ENCODE measurements around the gene TMEM175. TPM values are rescaled to one million over a fixed set of nuclear protein-coding genes. Genes with fewer than 3 reads are reported as not detected.

TMEM175 gene
- total and polyA plus RNA-seq, 2 of the 8 experiments (the other 6 are each of a cell fraction or from before 2014, with no cell fraction given): 4.9 to 20.7 TPM

DNA sequence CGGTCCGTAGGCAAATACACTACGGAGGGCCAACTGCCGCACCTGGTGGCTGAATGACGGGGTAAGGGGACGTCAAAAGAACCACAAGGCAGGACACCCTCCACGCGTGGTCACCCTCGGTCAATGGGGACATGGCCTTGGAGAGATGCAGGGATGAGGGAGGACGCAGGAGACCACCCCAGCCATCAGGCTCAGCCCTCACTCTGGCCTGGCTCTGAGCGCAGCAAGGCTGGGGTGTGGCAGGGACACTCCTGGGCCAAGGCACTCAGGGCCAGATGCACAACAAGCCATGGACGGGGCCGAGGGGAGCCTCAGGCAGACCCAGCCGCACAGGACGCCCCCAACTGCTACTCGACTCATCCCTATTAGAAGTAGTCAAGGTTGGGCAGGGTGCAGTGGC, 36.7 kb upstream of the TMEM175 start:
- H3K56ac ChIP-seq (replicated peaks; ENCODE audit: insufficient read length, low read depth, low read length): no peak overlapping the region
- no peak for FAIRE-seq
- peaks cover 2 to 17% of the 10 kb centered on the region in 2 experiments for H4K20me1 ChIP-seq (replicated peaks in 1 of 2; ENCODE audit: control insufficient read depth in 1 of 2, insufficient read depth in 2 of 2, low read length in 2 of 2)
- H3K27me3 ChIP-seq (replicated peaks in 1 of 4; ENCODE audit: control insufficient read depth in 3 of 4, extremely low read depth in 1 of 4, insufficient read depth in 3 of 4, low read length in 3 of 4): no peaks in the 10 kb centered on the region
- H2BK20ac ChIP-seq (ENCODE audit: low read length): no peak overlapping the region
- H3K79me1 ChIP-seq (ENCODE audit: low read depth, low read length): peaks cover 6% of the 10 kb centered on the region
- H4K5ac ChIP-seq (ENCODE audit: insufficient read length, low read depth, low read length): no peak overlapping the region
- H2BK120ac ChIP-seq (replicated peaks; ENCODE audit: low read depth, low read length): no peak overlapping the region
- H2BK5ac ChIP-seq (ENCODE audit: low read depth, low read length): no peak overlapping the region
- no peak overlapping the region for H2BK15ac ChIP-seq (ENCODE audit: low read length)
- H4K8ac ChIP-seq (ENCODE audit: extremely low read depth, insufficient read depth, low read length): no peak overlapping the region
- ChIA-PET POLR2A (ENCODE audit: partially characterized antibody) (no interaction called here), CTCF (ENCODE audit: partially characterized antibody) (interaction anchor here (1.3 to 3.7 kb wide), 5 partner anchors 17 to 154 kb away, joined by 3 to 28 read pairs (median 4); no protein-coding TSS in a partner anchor)
- TF ChIP-seq, protein P1, sequence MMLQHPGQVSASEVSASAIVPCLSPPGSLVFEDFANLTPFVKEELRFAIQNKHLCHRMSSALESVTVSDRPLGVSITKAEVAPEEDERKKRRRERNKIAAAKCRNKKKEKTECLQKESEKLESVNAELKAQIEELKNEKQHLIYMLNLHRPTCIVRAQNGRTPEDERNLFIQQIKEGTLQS (IDR thresholded peaks at IDR 0.05; ENCODE audit: insufficient read depth, low read depth, low read length): no peak
- no peak for TF ChIP-seq NANOG (IDR thresholded peaks at IDR 0.05; ENCODE audit: insufficient read depth, low read depth, low read length, poor library complexity, severe bottlenecking)
- no peak for TF ChIP-seq E2F6 (IDR thresholded peaks at IDR 0.05)
- WGBS, 2 experiments (ENCODE audit: extremely low coverage in 1 of 2, insufficient coverage in 1 of 2, insufficient read length in 1 of 2, insufficient replicate concordance in 2 of 2, low coverage in 1 of 2, low lambda C conversion rate in 2 of 2, missing lambda C conversion rate in 1 of 2): 91% methylated on average over 16 of the region's 16 CpGs; no CpG with 5 or more reads in 1 of the 2 experiments
- no peak for DNase-seq (ENCODE audit: low read depth in 1 of 2, low spot score in 2 of 2)
- no peaks in the 10 kb centered on the region for H3K79me2 ChIP-seq (ENCODE audit: control insufficient read depth in 1 of 2, insufficient read depth in 2 of 2, low read length in 2 of 2)
- H3K4me2 ChIP-seq (ENCODE audit: insufficient read depth in 1 of 2, low read depth in 2 of 2, low read length in 2 of 2): no peak overlapping the region
- peaks cover 0 to 8% (median 2%) of the 10 kb centered on the region in 4 experiments; a peak in 2 of 8 replicates for H3K36me3 ChIP-seq (ENCODE audit: control insufficient read depth in 2 of 4, insufficient read depth in 4 of 4, low read length in 3 of 4)
- no peak overlapping the region for H3K18ac ChIP-seq (ENCODE audit: extremely low read depth, low read length)
- H2AFZ ChIP-seq (ENCODE audit: low read length): no peak overlapping the region
- no peak overlapping the region for H2AK5ac ChIP-seq (ENCODE audit: low read depth, low read length)
- no peak overlapping the region for H3K4ac ChIP-seq (replicated peaks; ENCODE audit: insufficient read length, low read depth, low read length)
- no peaks in the 10 kb centered on the region for H3K9me3 ChIP-seq (ENCODE audit: insufficient read depth in 2 of 2, low read depth in 1 of 2, low read length in 1 of 2)
- H4K91ac ChIP-seq (replicated peaks; ENCODE audit: insufficient read length, low read length): no peak overlapping the region
- H3K23me2 ChIP-seq (ENCODE audit: low read depth, low read length): no peaks in the 10 kb centered on the region
- no peak overlapping the region for H2BK12ac ChIP-seq (ENCODE audit: low read depth, low read length)
- H3K4me3 ChIP-seq (ENCODE audit: extremely low read depth in 1 of 4, insufficient read depth in 2 of 4, low read depth in 3 of 4, low read length in 4 of 4): no peak overlapping the region
- H3K14ac ChIP-seq (ENCODE audit: insufficient read length): no peak overlapping the region
- H3K23ac ChIP-seq (ENCODE audit: insufficient read length): no peak overlapping the region
- no peak overlapping the region for H3K9ac ChIP-seq (replicated peaks in 1 of 4; ENCODE audit: extremely low read depth in 1 of 4, low read depth in 3 of 4, low read length in 3 of 4)
- H3K4me1 ChIP-seq (replicated peaks in 1 of 4; ENCODE audit: control insufficient read depth in 3 of 4, insufficient read depth in 4 of 4, low read length in 3 of 4): no peaks in the 10 kb centered on the region
- no peak overlapping the region for H3K27ac ChIP-seq (ENCODE audit: low read depth, low read length)
